ENCODE measurements around the gene ADGRF1.

Gene ADGRF1

DNA sequence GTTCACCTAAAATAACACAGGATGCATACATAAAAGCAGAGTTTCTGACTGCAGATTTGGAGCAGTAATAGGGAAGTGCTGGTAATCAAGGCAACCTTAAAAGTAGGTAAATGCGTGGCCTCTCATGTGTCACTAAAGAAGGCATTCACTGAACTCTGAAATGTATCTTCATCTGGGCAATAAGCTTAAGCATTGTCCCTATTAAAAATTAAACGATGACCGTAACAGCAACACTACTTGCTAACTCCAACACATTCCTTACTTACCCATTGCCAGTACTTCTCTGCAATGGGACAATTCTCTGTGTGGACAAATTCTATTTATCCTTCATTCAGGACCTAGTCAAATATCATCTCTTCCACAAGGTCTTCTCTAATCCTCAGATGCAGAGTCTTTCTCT is 19.9 kb downstream of the ADGRF1 start:
- DNase-seq (ENCODE audit: low spot score in 2 of 2) (no peak), ATAC-seq (ENCODE audit: low read depth) (no peak)
- no peaks in the 10 kb centered on the region for H3K4me1 Mint-ChIP-seq
- H3K9me3 Mint-ChIP-seq = no peaks in the 10 kb centered on the region
- H3K27me3 Mint-ChIP-seq = peaks cover 3% of the 10 kb centered on the region
- no peaks in the 10 kb centered on the region for H3K36me3 Mint-ChIP-seq
- H3K27ac Mint-ChIP-seq = no peak overlapping the region
- H3K4me3 Mint-ChIP-seq = no peak overlapping the region

DNA sequence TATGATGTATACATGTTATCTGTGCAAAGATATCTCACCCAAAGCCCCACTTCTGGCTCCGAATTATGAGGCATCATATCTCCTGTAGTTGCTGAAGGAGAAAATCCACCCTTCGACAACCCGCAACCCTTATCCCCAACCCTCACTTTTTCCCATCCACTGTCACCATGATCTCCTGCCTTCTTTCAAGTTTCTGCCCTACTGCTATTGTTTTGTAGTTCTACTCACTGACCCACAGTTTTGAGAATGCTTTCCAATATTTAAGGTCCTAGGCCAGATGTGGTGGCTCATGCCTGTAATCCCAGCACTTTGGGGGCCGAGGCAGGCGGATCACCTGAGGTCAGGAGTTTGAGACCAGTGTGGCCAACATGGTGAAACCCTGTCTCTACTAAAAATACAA is 22.2 kb downstream of the ADGRF1 start:
- no peak for ATAC-seq (ENCODE audit: low read depth)
- no peaks in the 10 kb centered on the region for H3K36me3 Mint-ChIP-seq

DNA sequence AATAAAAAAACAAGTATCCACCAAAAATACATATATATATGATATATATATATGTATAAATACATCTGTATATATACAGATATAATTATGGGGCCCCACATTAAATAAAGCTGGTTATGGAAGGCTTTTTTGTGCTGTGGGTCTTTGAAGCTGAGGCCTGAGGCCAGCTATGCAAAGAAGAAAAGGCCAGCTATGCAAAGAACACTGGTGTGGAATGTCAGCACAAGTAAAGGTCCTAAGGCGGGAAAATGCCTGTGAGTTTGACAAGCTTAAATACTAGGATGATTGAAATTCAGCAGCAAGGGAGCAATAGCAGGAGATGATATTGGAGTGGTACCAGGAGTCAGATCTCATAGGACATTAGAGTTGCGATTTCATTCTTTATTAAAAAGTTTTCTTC is 25.2 kb downstream of the ADGRF1 start:
- peaks cover 5% of the 10 kb centered on the region for H3K27me3 Mint-ChIP-seq
- H3K27ac Mint-ChIP-seq = no peak overlapping the region
- H3K36me3 Mint-ChIP-seq = peaks cover 2% of the 10 kb centered on the region
- no peak for DNase-seq (ENCODE audit: low spot score in 2 of 2)
- H3K4me1 Mint-ChIP-seq = no peaks in the 10 kb centered on the region
- peaks cover 6% of the 10 kb centered on the region for H3K9me3 Mint-ChIP-seq
- ATAC-seq (ENCODE audit: low read depth) = no peak
- no peak overlapping the region for H3K4me3 Mint-ChIP-seq

More for the DNA sequence above, 22.2 kb downstream of the ADGRF1 start:
- H3K9me3 Mint-ChIP-seq = no peaks in the 10 kb centered on the region
- DNase-seq (ENCODE audit: low spot score in 2 of 2) = no peak
- peaks cover 4% of the 10 kb centered on the region for H3K27me3 Mint-ChIP-seq
- H3K4me3 Mint-ChIP-seq = no peak overlapping the region
- H3K27ac Mint-ChIP-seq = no peak overlapping the region
- no peaks in the 10 kb centered on the region for H3K4me1 Mint-ChIP-seq

DNA sequence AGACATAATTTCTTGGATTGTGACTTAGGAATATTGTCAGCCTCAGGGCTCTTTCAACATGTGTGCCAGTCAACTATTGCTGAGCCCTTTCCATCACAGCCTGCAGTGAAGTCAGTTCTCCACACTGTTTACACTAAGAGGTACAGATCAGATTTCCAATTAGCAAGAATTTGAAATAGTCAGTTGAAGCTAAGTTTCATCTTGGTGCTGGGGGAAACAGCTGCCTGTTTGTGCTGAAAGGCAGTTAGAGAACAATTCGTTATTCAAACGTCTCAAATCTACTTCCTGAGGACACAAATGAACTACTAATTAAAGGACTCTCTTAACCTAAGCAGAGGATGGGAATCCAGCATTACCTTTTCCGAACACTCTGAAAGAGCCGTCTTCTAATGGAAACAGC is 25.9 kb downstream of the ADGRF1 start:
- no peak overlapping the region for H3K4me3 Mint-ChIP-seq
- no peak overlapping the region for H3K27ac Mint-ChIP-seq
- H3K9me3 Mint-ChIP-seq = peaks cover 6% of the 10 kb centered on the region
- ATAC-seq (ENCODE audit: low read depth) = no peak
- peaks cover 5% of the 10 kb centered on the region for H3K27me3 Mint-ChIP-seq
- H3K4me1 Mint-ChIP-seq = no peaks in the 10 kb centered on the region
- peaks cover 2% of the 10 kb centered on the region for H3K36me3 Mint-ChIP-seq
- DNase-seq (ENCODE audit: low spot score in 2 of 2) = no peak

DNA sequence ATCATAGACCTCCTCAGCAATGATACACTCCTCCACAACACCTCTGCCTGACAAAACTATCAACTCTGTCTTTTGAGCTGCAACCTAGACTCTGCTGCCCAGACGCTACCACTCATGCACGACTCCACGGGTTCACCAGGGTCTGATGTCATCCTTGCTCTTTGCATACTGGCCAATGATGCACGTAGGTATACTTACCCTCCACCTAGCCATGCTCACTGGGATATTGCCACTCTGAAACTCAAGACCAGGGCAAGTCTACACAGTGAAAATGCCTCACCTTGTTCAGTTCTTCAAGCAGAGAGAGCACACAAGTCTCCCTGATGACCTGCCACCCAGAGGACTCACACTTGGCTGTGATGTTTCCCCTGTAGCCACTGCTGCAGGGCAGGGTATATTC is 27.7 kb downstream of the ADGRF1 start:
- H3K4me3 Mint-ChIP-seq = no peak overlapping the region
- H3K9me3 Mint-ChIP-seq = peaks cover 6% of the 10 kb centered on the region
- ATAC-seq (ENCODE audit: low read depth) (no peak), DNase-seq (ENCODE audit: low spot score in 2 of 2) (no peak)
- no peak overlapping the region for H3K27ac Mint-ChIP-seq
- H3K27me3 Mint-ChIP-seq = peaks cover 6% of the 10 kb centered on the region
- peaks cover 2% of the 10 kb centered on the region for H3K36me3 Mint-ChIP-seq
- no peaks in the 10 kb centered on the region for H3K4me1 Mint-ChIP-seq

DNA sequence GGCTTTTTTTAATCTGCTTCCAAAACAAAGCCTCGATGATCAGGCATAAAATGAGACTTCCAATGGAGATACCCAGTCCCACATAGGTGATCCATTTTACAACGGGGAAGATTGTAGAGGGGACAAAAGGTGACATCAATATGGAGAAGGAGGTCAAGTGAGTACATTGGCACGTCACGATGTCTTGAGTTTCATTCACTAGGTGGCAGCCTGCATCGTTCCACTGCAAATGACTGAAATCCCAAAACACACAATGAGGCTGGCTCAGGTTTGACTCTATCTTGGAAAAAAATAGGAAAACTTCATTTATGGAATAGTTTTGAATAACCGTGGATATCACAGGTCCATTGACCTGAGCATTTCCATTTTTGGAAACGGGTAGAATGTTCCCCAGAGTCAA is 32.5 kb downstream of the ADGRF1 start:
- Mint-ChIP-seq H3K36me3 (peaks cover 2% of the 10 kb centered on the region), H3K4me3 (no peak overlapping the region), H3K27ac (no peak overlapping the region), H3K4me1 (no peaks in the 10 kb centered on the region), H3K9me3 (peaks cover 8% of the 10 kb centered on the region), H3K27me3 (peaks cover 7% of the 10 kb centered on the region)
- ATAC-seq (ENCODE audit: low read depth) (no peak), DNase-seq (ENCODE audit: low spot score in 2 of 2) (no peak)

DNA sequence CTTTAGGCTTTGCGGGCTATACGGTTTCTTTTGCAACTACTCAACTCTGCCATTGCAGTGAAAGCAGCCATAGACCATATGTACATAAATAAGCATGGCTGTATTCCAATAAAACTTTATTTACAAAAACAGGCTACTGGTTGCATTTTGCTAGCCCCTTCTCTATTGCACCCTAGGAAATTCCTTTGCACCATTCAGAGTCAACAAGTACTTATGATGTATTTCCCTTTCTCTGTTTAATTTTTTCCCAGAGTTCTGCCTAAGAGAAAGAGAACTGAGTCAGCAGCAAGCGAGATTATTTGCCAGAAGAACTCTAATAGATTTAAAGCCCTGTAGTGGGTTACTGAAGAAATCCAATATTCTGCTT is 33.8 kb downstream of the ADGRF1 start:
- H3K27me3 Mint-ChIP-seq = peaks cover 10% of the 10 kb centered on the region
- H3K9me3 Mint-ChIP-seq = peaks cover 3% of the 10 kb centered on the region
- DNase-seq (ENCODE audit: low spot score in 2 of 2) = no peak
- peaks cover 2% of the 10 kb centered on the region for H3K36me3 Mint-ChIP-seq
- no peak overlapping the region for H3K27ac Mint-ChIP-seq
- ATAC-seq (ENCODE audit: low read depth) = no peak
- H3K4me3 Mint-ChIP-seq = no peak overlapping the region
- H3K4me1 Mint-ChIP-seq = no peaks in the 10 kb centered on the region

DNA sequence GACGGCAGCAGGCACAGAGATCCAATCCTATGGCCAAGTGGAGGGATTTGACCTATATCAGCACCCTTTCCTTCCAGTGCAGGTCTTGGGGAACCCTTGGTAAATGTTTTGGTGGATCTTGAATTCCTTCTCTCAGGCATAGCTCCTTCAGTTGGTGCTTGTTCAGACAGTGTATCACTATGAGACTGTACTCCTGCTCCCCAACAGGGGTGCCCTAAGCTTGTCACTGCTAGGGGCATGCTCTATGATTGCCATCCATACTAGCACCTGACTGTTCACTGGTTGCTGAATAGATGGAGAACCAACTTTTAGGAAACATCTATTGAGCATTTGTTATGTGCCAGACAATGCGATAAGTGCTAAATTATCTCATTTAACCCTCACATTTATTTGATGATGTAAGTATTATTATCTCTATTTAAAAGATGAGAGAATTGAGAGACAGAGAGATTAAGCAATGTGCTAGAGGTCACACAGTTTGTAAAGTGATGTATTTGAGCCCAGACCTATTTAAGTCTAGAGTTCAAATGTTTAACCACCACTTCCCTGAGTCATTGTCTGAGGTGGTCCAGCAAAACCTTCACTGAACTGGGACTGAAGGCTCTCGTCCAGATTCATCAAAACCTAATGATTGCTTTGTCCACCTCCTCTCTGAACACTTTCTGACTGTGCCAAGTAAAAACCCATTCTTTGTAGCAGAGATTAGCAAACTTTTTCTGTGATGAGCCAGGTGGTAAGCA is 34.3 kb downstream of the ADGRF1 start:
- DNase-seq (ENCODE audit: low spot score in 2 of 2) (no peak), ATAC-seq (ENCODE audit: low read depth) (no peak)
- peaks cover 2% of the 10 kb centered on the region for H3K36me3 Mint-ChIP-seq
- peaks cover 3% of the 10 kb centered on the region for H3K9me3 Mint-ChIP-seq
- H3K27ac Mint-ChIP-seq = no peak overlapping the region
- no peaks in the 10 kb centered on the region for H3K4me1 Mint-ChIP-seq
- H3K4me3 Mint-ChIP-seq = no peak overlapping the region
- peaks cover 10% of the 10 kb centered on the region for H3K27me3 Mint-ChIP-seq

DNA sequence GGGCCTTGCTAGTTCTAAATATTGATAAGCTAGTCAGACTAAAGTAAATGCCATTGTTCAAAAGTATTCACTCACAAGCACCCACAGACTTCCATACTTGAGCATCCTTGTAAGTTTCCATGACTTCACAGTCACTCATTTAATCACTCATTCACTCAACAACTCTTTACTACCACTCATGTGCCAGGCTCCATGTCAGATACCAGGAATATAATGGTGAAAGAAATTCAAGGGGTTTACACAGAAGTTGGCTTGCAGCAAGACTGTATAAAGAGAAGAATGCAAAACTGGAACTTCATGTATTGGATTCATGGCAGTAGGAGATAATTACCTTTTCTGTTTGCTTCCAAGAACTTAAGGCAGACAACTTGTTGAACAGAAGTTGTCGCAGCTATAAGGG is 36.6 kb downstream of the ADGRF1 start:
- Mint-ChIP-seq H3K4me1 (no peaks in the 10 kb centered on the region), H3K9me3 (peaks cover 2% of the 10 kb centered on the region), H3K4me3 (no peak overlapping the region), H3K27ac (no peak overlapping the region), H3K36me3 (no peaks in the 10 kb centered on the region), H3K27me3 (peaks cover 9% of the 10 kb centered on the region)
- DNase-seq (ENCODE audit: low spot score in 2 of 2) (no peak), ATAC-seq (ENCODE audit: low read depth) (no peak)

DNA sequence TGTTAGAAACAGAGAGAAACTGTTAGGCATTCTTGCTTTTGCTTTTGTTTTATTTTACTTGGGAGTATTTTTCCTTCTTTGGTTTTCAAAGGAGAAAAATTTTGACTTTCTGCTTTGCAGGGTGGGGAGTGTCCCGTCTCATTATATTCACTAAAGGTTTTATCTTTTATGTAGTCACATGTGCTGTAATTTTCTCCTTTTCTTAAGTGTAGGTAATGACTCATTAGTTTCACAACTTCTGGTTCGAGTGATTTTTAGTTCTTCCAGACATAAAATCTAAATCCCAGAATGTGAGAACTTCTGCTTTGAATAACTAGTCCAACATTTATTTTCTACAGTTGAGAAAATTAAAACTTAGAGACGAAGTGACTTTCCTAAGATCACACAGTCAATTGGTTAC is 37.7 kb downstream of the ADGRF1 start:
- DNase-seq (ENCODE audit: low spot score in 2 of 2) = no peak
- H3K27me3 Mint-ChIP-seq = peaks cover 9% of the 10 kb centered on the region
- no peaks in the 10 kb centered on the region for H3K4me1 Mint-ChIP-seq
- no peaks in the 10 kb centered on the region for H3K36me3 Mint-ChIP-seq
- H3K9me3 Mint-ChIP-seq = peaks cover 2% of the 10 kb centered on the region
- no peak overlapping the region for H3K27ac Mint-ChIP-seq
- ATAC-seq (ENCODE audit: low read depth) = no peak
- no peak overlapping the region for H3K4me3 Mint-ChIP-seq

DNA sequence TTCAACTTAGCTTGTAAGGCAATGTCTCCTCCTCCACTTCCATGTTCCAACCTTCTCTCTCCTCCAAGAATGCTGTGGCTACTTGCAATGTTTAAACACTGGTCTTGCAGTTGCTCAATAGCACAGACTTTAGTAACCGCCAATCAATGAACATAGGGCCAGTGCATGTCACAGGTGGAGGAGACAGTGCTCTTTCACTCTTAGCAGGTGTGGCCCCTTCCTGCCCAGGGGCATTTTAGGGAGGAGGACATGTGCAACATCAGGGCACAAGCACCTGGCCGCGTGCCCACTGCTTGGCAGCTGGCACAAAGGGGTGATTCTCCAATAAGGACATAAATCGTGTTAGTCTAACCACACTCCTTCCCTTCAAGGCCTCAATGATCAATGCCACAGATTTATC is 41.3 kb downstream of the ADGRF1 start:
- no peaks in the 10 kb centered on the region for H3K36me3 Mint-ChIP-seq
- no peaks in the 10 kb centered on the region for H3K4me1 Mint-ChIP-seq
- H3K9me3 Mint-ChIP-seq = no peaks in the 10 kb centered on the region
- DNase-seq (ENCODE audit: low spot score in 2 of 2) (no peak), ATAC-seq (ENCODE audit: low read depth) (no peak)
- H3K27ac Mint-ChIP-seq = no peak overlapping the region
- H3K4me3 Mint-ChIP-seq = no peak overlapping the region
- H3K27me3 Mint-ChIP-seq = peaks cover 5% of the 10 kb centered on the region

DNA sequence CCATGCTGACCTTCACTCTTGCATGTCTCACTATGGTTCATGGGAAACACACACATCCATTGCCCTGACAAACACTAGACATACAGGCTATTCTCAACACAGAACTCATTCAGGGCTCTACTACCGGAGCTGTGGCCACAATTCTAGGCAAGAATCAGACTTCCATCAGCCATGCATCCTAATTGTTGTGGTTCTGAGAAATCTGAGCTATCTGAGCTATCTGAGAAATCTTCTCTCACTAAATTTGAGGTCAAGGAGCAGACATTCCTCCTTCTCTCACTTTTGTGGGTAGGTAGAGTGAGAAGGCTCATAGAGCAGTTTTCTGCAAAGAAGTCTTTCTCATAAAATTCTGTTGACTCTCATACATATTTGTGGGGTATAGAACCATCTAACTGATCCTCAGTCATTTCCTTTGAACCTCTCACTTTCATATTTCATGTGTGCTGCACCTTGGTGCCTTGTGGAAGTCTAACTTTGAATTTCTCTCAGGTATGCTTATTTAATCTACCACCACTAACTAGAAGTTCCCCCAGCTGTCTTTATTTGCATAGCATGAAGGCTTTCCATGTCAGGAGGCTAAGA is 43.6 kb downstream of the ADGRF1 start:
- no peak for ATAC-seq (ENCODE audit: low read depth)
- DNase-seq (ENCODE audit: low spot score in 2 of 2) = no peak
- no peak overlapping the region for H3K4me3 Mint-ChIP-seq
- H3K9me3 Mint-ChIP-seq = no peaks in the 10 kb centered on the region
- H3K4me1 Mint-ChIP-seq = no peaks in the 10 kb centered on the region
- H3K27ac Mint-ChIP-seq = no peak overlapping the region
- no peaks in the 10 kb centered on the region for H3K36me3 Mint-ChIP-seq
- H3K27me3 Mint-ChIP-seq = peaks cover 1% of the 10 kb centered on the region

DNA sequence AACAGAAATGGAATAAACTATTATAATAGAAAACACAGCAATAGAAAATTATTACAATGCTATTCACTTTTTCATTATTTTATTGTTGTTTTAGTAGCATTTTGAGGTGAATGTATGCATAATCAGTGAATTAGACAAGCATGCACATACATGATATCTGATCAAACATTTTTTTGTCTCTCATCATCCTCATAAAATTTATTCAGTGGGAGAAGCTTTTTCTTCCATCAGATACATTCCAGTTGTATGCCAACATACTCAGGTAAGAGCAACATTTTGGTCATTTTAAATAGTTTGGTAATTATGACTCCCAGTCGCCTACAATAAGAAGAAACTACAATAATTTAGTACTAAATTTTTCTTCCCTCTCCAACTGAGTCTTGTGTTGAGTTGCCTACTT is 44.5 kb downstream of the ADGRF1 start:
- no peak overlapping the region for H3K27ac Mint-ChIP-seq
- H3K4me3 Mint-ChIP-seq = no peak overlapping the region
- DNase-seq (ENCODE audit: low spot score in 2 of 2) (no peak), ATAC-seq (ENCODE audit: low read depth) (no peak)
- no peaks in the 10 kb centered on the region for H3K36me3 Mint-ChIP-seq
- no peaks in the 10 kb centered on the region for H3K9me3 Mint-ChIP-seq
- H3K4me1 Mint-ChIP-seq = no peaks in the 10 kb centered on the region
- peaks cover 1% of the 10 kb centered on the region for H3K27me3 Mint-ChIP-seq

DNA sequence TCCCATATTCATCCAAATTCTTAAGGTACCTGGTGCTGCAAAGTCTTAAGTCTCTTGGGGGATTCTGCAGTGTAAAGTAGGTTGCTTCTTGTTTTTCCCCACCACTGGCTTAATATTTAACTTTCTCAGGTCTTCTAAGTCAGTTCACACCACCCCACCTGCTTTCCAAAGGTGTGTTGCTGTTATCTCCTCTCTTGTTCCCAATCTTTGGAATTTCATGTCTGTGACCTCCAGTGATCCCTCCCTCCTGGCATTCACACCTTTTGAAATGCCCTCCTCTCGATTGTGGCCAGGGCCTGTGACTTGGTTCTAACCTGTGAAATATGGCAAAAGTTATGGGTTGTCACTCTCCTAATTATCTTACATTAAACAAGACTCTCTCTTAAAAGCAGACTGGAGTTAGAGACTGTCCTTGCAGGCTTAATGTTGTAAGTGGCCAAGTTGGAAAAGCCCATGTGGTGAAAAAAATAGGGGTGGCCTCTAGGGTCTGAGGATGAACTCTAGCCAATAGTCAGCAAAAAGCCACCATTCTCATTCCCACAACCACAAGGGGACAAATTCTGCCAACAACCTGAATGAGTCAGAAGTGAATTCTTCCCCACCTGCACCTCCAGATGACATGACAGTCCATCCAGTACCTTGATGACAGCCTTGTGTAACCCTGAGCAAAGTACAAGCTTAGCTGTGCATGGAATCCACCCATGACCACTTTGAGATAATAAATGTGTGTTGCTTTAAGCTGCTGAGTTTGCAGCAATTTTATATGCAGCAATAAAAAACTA is 45.1 kb downstream of the ADGRF1 start:
- no peak overlapping the region for H3K27ac Mint-ChIP-seq
- ATAC-seq (ENCODE audit: low read depth) = no peak
- H3K27me3 Mint-ChIP-seq = peaks cover 1% of the 10 kb centered on the region
- no peak for DNase-seq (ENCODE audit: low spot score in 2 of 2)
- H3K4me1 Mint-ChIP-seq = no peaks in the 10 kb centered on the region
- H3K9me3 Mint-ChIP-seq = no peaks in the 10 kb centered on the region
- H3K36me3 Mint-ChIP-seq = no peaks in the 10 kb centered on the region
- no peak overlapping the region for H3K4me3 Mint-ChIP-seq

Data from memory B cell (primary cell).